RPMI7951 (cell line): ENCODE results near the gene DRG2. TPM values are rescaled to one million over a fixed set of nuclear protein-coding genes. Genes with fewer than 3 reads are reported as not detected.

ENCODE experiments used
- DNase-seq: peaks from one replicate; pipeline ENCODE4 v3.0.0-alpha.2; 2012; ENCODE audit warnings: low read depth
- total RNA-seq: library from RNA; depleted of rRNA; stranded (reverse); fragments of >200 nt; shearing (Covaris generic); gene quantifications from 2 replicates; pipeline ENCODE4 v1.2.3, GENCODE V29; 2014; rRNA removed

The DRG2 gene, protein sequence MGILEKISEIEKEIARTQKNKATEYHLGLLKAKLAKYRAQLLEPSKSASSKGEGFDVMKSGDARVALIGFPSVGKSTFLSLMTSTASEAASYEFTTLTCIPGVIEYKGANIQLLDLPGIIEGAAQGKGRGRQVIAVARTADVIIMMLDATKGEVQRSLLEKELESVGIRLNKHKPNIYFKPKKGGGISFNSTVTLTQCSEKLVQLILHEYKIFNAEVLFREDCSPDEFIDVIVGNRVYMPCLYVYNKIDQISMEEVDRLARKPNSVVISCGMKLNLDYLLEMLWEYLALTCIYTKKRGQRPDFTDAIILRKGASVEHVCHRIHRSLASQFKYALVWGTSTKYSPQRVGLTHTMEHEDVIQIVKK
- 25.7 and 45.5 TPM in 2 replicates for total RNA-seq

DNA sequence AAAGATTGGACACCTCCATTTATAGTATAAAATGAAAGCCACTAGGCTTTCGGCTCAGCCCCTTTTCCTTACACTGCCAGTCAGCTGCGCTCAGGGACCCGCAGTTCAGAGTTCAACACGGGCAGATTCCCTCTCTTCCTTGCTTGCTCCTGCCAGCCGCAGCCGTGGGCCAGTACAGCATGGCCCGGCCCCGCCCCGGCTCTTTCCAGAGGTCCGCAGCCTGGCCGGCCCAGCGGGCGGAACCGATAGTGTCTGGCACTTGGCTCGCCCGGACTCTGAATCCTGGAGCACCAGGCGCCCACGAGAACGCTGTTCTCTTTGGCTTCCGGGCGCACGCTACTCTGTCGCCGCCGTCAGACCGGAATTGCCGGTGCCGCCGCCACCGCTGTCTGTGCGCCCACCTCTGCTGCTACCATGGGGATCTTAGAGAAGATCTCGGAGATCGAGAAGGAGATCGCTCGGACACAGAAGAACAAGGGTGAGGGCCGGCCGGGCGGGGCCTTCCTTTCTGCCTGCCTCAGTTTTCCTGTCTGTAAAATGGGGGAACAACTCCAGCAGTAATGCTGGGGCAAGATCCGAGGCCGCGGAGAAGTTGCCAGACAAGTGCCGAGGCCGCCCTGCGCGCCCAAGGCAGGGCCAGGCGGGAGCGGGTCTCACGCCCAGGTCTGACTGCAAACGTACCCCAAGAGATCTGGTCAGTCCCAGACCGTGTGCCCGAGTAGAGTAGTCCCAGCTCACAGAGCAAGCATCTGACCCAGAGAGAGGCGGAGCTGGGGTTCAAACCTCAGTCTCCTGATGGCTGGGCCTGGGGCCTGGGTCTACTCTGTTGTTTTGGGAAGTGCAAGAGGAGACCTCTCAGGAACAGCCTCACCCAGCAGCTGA is at the start of gene DRG2:
DRG2 (plus strand) TSS at position 339 of the 882 bp plus-strand sequence; CDS start at position 415, 76 bp downstream.
- DNase-seq, result peak; percentile 88

DNA sequence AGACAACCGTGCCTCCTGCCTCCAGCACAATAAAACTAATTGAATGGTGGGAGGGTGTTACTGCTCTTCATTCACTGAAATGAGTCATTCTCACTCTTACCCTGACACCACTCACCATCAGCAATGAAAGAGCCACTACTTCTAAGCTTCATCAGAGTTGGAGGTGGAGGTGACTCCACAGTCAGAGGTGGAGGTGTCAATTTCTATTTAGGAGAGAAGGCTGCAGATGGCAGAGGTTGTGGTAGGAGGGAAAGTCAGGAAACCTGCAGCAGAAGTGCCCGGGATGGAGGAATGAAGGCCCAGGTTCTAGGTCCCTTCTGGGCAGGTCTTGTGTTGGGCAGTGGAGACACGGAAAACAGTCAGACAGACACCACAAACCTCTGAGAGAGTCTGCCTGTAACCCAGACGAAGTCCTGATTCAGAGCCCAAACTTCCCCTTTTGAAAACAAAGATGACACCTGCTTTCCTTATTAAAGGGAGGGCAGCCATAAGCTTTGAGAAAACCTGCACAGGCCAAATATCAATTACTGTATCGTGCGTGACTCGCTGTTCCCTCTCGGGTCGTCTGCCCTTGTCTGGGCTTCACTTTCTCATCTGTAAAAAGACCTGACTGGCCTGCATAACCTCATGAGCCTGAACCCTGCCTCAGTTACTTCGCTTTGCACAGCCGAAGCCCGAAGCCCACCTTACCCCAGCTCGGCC is 49.4 kb upstream of the DRG2 start:
- DNase-seq, result no peak

DNA sequence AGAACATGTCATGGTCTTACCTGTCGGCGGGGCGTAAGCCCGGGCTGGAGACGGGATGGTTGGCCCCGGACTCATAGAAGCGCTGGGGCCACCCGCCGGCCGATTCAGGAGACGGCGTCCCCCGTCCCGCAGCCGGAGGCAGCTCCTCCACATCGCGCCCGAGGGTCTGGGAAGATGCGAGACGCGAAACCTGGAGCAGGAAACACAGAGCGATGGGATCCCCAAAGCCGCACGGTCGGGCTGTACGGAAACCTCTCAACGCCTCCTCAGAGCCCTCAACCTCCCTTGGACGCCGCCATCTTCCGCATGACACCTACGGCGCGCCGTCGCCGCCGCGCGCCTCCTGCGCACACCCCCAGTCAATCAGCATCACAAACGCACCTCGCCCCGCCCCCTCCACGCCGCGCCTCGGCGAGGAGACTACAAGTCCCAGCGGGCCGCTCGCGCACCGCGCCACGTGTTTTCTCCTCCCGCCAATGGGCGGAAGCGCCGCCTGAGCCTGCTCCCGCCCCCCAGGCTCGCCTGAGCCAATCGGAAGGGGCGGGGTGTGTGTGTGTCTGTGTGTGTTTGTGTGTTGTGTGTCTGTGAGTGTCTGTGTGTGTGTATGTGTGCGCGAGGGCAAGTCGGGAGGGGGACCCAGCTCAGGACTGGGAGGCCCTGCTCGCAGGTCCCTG is 48.8 kb upstream of the DRG2 start, which contains the start of the genes ATPAF2 and GID4:
ATPAF2 (minus strand) TSS at position 308 of the 674 bp plus-strand sequence; CDS start at position 153, 155 bp downstream.
GID4 (plus strand) TSS at position 548 of the 674 bp plus-strand sequence; CDS start at position 605, 57 bp downstream.
- peak; percentile 97 for DNase-seq

DNA sequence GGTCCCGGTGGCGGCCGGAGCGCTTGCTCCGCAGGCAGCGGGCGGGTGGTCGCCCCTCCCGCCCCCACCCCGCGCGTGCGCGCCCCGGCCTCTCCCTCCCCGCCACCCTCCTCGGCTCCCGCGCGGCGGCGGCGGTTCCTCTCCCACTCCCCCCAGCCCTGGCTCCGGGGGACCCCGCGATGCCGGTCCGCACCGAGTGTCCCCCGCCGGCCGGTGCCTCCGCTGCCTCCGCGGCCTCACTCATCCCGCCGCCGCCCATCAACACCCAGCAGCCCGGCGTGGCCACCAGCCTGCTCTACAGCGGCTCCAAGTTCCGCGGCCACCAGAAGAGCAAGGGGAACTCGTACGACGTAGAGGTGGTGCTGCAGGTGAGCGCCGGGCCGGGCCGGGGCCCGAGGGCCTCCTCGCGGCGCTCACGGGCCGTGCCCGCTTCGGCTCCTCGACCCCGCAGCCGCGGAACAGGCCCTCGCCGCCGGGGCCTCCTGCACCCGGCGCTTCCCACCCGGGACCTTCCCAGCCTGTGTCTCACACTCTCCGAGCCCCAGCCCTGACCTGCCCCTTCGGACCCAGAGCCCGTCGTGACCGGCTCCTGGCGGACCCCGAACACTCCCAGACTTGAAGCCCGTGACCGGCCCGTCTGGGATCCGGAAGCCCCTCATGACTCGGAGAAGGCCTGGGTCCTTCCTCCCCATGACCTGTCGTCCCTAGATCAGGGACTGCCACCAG is 48.0 kb upstream of the DRG2 start:
- peak; percentile 20 for DNase-seq

DNA sequence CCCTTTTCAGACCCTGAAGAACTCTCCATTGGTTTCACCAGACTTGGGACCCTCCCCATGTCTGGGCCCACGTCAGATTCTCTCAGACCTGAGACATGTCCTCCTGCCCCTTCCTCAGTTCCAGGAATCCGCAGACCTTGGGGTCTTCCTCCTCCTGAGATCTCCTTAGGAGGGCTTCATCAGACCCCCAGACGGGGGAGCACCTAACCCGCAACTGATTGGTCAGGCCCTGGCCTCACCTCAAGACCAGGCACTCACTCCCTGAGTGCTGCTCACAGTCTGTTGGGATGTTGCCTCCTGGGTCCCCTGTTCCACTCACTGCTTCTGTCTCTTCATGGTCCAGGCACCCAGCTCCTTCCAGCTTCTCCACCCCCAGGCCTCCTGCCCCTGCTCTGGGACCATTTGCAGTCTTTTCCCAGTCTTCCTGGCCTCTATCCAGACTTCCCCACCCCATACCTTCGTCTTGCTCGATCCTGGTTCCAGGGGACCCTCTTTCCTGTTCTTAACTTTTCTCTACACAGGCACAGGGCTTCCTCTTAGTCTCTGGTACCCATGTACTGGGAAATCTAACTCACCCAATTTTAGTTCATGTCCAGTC is 47.4 kb upstream of the DRG2 start:
- no peak for DNase-seq

DNA sequence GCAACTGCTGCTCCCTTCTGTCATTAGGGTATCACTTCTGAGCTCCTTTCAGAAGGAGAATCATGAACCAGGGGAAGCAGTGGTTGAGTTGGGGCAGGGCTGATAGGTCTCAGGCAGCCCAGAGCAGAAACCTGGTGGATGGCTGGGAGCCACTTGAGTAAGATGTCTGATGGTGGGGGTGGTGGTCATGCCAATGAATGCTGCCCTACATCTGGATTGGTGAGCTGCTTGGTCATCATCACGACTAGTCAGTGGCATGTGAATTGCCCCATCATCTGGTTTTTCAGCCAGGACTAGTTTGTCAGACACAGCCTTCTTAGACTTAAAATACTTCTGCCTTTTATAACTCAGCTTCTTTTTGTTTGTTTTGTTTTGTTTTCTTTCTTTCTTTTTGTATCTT is 46.0 kb upstream of the DRG2 start:
- peak; percentile 26 for DNase-seq

DNA sequence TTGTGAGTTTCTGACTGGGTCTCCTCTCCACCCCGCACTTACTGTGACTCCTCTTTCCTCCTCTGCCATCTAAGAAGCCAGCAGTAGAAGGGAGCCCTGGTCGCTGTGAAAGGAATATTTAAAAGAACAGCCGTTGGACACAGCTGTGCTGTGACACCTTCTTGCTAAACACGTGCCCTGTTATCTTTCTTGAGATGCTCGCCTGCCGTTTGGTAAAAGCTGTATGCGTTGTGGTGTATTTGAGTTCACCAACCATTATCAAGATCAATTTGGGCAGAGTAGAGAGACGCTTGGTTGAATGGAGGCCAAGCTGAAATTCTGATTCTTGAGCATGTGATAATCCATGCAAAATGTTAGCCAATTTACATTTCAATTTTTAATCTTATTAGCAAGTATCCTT is 44.8 kb upstream of the DRG2 start:
- no peak for DNase-seq

DNA sequence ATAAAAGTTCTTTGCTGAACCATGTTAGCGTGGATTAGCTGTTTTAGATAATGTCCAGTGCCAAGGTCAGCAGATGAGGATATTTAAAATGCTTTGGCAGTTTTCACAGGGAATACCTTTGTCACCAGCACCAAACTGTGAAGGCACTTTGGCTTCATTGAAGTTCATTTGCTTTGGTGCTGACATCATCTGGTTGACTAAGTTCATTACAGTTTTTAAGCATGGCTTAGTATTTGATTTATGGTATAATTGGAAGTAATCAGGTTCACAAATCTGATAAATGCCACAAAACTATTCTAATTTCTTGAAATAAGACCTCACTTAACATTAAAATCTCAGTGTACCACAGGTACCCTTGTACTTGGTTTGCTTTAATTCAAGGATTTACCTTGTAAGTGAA is 44.3 kb upstream of the DRG2 start:
- DNase-seq, result no peak

DNA sequence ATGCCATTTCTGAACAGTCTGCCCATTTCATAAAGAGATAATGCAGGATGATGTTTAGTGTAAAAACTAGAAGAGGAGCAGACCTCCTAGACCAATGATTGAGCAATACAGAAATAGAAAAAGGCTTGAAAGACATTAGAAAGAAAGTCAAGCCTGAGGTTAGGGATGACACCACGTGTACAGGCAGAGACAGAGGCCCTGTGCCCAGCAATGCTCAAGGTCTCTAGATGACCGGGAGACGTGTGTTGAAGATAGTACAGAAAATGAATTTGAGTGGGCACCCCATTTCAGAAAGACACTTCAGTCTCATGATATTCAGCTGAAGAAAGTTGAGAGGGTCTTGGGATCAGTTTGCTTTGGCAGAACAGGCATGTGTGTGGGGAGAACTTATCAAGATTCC is 43.1 kb upstream of the DRG2 start:
- DNase-seq, result no peak

DNA sequence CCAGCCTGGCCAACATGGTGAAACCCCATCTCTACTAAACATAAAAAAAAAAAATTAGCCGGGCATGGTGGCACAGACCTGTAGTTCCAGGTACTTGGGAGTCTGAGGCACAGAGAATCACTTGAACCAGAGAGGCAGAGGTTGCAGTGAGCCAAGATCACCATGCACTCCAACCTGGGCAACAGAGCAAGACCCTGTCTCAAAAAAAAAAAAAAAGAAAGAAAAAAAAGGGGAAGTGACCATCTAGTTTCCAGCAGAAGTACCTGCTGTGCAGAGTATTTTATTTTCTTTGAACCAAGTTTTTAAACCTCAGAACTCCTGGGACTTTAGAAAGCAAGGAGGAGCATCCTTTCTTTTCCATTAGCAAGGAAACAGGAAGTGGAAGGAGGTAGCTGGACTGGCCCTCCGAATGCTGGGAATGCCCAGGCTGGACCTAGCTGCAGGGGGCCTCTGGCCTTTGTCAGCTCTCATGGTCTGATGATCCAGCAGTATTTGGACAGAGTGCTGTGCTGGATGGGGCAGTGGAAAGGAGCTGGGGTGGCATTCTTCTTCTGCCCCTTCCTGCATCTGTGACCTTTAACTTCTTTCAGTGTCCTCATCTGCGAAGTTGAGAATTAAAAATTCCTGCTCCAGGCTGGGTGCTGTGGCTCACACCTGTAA is 41.9 kb upstream of the DRG2 start:
- no peak for DNase-seq

DNA sequence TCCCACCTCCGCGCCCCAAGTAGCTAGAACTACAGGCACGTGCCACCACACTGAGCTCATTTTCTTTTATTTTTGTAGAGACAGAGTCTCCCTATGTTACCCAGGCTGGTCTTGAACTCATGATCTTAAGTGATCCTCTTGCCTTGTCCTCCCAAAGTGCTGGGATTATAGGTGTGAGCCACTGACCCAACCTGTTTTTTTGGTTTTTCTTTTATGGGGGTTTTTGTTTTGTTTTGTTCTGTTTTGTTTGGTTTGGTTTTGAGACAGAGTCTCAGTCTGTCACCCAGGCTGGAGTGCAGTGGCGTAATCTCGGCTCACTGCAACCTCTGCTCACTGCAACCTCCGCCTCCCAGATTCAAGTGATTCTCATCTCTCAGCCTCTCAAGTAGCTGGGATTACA is 32.2 kb upstream of the DRG2 start:
- no peak for DNase-seq

DNA sequence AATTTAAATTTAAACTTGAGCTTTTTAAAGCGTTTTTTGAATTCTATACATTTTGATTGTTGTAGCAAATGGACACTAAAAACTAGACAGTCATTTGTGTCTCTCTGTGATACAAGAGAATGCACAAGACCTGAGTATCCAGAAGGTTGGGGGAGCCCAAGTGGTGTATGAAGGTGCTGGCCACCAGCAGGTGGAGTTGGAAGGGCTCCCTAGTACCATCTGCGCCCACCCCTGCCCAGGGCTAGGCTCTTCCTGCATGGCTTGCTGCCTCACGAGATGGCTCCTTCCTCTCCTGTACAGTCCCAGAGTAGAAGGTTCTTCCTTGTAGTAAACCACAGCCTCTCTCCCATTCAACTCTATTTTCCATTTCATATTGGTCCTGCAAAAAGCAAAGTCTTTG is 31.5 kb upstream of the DRG2 start:
- DNase-seq, result no peak

DNA sequence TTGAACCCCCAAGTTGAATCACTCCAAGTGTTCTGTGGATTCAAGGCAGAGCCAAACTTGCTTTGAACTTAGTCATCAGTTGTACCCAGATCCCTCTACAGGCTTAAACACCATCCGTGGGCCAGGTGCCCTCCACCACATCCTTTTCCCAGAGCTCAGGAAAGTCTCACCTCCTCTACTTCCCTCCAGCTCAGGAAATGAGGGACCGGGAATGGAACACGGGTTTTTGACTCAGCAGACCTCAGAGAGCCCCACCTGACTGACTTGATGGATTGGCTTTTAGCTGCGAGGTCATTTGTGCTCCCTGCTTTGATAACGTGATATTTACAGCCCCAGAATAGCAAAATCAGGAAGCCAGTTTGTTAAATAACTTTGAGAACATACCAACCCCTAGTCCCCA is 28.5 kb upstream of the DRG2 start:
- no peak for DNase-seq

DNA sequence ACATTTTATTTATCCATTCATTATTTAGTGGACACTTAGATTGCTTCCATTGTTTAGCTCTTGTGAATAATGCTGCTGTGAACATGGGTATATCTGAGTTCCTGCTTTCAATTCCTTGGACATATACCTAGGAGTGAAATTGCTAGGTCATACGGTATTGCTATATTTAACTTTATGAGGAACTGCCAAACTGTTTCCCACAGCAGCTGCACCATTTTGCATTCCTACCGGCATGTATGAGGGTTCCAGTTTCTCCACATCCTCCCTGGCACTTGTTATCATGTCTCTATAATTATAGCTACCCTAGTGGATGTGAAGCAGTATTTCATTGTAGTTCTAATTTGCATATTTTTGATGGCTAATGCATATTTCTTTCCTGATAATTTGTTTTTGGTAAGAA is 23.7 kb upstream of the DRG2 start:
- DNase-seq, result no peak

DNA sequence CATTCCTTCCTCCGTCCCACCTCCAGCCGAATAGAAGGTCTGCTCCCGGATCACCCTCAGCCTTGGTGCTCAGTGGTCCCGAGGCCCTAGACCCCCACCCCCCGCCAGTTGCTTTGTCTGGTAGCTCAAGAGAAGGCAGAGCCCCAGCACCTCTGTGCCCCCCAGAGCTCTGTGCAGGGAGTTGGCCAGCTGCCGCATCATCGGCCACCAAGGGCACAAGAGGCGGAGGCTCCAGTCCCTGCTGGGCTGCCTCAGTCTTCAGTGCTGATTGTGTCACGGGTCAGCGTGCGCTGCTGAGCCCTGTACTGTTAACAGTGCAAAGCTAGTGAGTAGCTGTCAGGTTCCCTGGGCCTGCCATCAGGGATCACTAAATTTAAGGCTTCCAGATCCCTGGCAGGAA is 22.2 kb upstream of the DRG2 start:
- DNase-seq, result no peak

DNA sequence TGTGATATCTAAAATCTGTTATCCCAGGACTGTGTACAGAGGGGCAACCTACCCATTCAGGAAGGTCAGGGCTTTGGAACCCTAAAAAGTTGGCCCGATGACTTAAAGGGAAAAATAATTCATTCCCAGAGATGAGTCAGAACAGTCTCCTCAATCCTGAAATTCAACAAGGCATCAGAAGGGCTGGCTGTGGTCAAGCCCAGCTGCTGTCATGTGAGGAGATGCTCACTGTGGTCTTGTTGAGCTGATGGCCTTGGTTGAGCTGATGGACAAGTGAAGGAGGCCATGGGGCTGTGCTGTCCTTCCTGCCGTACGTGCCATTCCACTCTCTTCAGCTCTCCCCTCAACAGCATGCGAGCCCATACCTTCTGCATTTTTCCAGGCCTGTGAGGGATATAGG is 20.9 kb upstream of the DRG2 start:
- no peak for DNase-seq

DNA sequence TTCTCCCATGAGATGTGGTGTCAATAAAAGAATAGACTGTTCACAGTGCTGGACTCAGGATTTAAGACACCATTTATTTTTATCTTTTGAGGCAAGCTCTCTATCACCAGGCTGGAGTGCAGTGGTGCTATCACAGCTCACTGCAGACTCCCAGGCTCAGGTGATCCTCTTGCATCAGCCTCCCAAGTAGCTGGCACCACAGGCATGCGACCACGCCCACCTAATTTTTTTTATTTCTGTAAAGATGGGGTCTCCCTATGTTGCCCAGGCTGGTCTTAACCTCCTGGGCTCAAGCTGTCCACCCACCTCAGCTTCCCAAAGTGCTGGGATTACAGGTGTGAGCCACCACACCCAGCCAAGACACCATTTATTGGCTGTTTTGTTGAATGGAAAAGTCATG is 18.6 kb upstream of the DRG2 start:
- DNase-seq, result no peak

DNA sequence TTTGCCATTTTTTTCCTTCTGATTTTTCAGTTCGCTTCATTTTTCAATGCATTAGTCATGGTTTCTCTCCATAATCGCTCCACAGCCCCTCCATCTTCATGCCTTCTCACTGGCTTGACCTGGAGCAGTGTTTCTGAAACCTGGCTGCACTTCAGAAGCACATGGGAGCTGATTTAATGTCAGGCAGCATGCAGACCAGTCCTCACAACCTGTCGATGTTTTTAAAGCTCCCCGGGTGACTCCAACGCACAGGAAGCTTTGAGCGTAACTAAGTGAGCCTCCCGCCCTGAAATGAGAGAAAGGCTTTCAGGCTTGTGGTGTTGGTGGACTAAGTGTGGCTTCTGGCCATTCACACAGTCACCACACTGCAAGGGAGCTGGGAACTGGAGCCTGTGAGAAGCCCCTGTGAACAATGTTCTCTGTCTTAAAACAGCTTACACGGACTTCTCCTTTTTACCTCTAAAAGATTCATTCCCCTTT is 16.8 kb upstream of the DRG2 start:
- DNase-seq, result peak; percentile 57

DNA sequence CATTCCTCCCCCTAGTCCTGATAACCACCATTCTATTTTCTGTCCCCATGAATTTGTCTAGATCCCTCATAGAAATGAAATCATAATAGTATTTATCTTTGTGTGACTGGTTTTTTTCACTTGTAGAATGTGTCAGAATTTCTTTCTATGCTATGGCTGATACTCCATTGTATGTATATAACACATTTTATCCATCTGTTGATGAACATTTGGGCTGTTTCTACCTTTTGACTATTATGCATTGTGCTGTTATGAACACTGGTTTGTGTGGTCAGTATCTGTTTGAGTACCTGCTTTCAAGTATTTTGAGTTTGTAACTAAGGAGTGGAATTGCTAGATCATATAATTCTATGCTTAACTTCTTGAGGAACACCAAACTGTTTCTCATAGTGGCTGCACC is 16.0 kb upstream of the DRG2 start:
- DNase-seq, result no peak
